Measurements from ENCODE around the gene DYRK1B. TPM values are rescaled to one million over a fixed set of nuclear protein-coding genes. Genes with fewer than 3 reads are reported as not detected.

DYRK1B gene
- total and polyA plus RNA-seq, 2 experiments from 2014 or later, result 6.5 to 8.6 TPM

GRCh38 chr19:39878398-39878797 lies 44.4 kb upstream of the DYRK1B start:
- no peak for ATAC-seq
- H3K27me3 Mint-ChIP-seq (ENCODE audit: insufficient read depth, low read depth, poor library complexity), result peaks cover 8% of the 10 kb centered on the region
- no peaks in the 10 kb centered on the region for H3K9me3 Mint-ChIP-seq
- H3K27ac ChIP-seq (ENCODE audit: low read depth), result no peak overlapping the region
- no peaks in the 10 kb centered on the region for H3K36me3 ChIP-seq (ENCODE audit: insufficient read depth)
- no peak overlapping the region; the same call in 1 of the 2 replicates for H2AFZ ChIP-seq
- H3K4me1 ChIP-seq (ENCODE audit: insufficient read depth), result no peaks in the 10 kb centered on the region
- H3K4me1 Mint-ChIP-seq, result no peaks in the 10 kb centered on the region; the same call in 2 of the 3 replicates
- no peak for DNase-seq (ENCODE audit: low spot score)
- no peaks in the 10 kb centered on the region for H3K9me2 ChIP-seq (ENCODE audit: insufficient read depth)
- no peak overlapping the region for H3K4me2 ChIP-seq
- H4K20me1 ChIP-seq (replicated peaks; ENCODE audit: insufficient read depth), result no peaks in the 10 kb centered on the region
- no peak for TF ChIP-seq REST (IDR thresholded peaks at IDR 0.05; ENCODE audit: unreplicated experiment)
- no peak for TF ChIP-seq STAT1 (IDR thresholded peaks at IDR 0.05; ENCODE audit: unreplicated experiment)
- no peak for TF ChIP-seq ETS1 (IDR thresholded peaks at IDR 0.05)
- TF ChIP-seq POLR2AphosphoS5 (IDR thresholded peaks at IDR 0.05; ENCODE audit: low read depth), result no peak
- no peak for TF ChIP-seq EZH2 (IDR thresholded peaks at IDR 0.05; ENCODE audit: low read depth, unreplicated experiment)
- TF ChIP-seq ZNF114 (CRISPR knock-in tag; IDR thresholded peaks at IDR 0.05), result no peak
- no peak for TF ChIP-seq NANOG (IDR thresholded peaks at IDR 0.05; ENCODE audit: borderline replicate concordance)
- no peak for TF ChIP-seq ZNF462 (CRISPR knock-in tag; IDR thresholded peaks at IDR 0.05)
- no peak for TF ChIP-seq CTCF (conservative IDR thresholded peaks at IDR 0.05; ENCODE audit: low read depth in 2 of 2)
- TF ChIP-seq ZNF331 (CRISPR knock-in tag; IDR thresholded peaks at IDR 0.05; ENCODE audit: low read depth), result no peak
- TF ChIP-seq CREB1 (CRISPR knock-in tag; IDR thresholded peaks at IDR 0.05; ENCODE audit: low read depth), result no peak
- no peak for TF ChIP-seq EZH2phosphoT487 (IDR thresholded peaks at IDR 0.05; ENCODE audit: unreplicated experiment)
- no peak for TF ChIP-seq JUNB (IDR thresholded peaks at IDR 0.05; ENCODE audit: unreplicated experiment)
- H3K27me3 ChIP-seq (ENCODE audit: insufficient read depth), result no peaks in the 10 kb centered on the region
- H3K4me3 Mint-ChIP-seq, result no peak overlapping the region
- H3K79me2 ChIP-seq (replicated peaks; ENCODE audit: insufficient read depth), result no peaks in the 10 kb centered on the region
- H3K27ac Mint-ChIP-seq, result no peak overlapping the region
- no peak overlapping the region for H3K4me3 ChIP-seq
- H3F3A ChIP-seq (replicated peaks; ENCODE audit: low read depth), result no peaks in the 10 kb centered on the region
- no peaks in the 10 kb centered on the region for H3K36me3 Mint-ChIP-seq (ENCODE audit: low read depth)

All from GM23338 (cell line).